ENCODE data around the gene DLGAP1.

The DLGAP1 gene

DNA sequence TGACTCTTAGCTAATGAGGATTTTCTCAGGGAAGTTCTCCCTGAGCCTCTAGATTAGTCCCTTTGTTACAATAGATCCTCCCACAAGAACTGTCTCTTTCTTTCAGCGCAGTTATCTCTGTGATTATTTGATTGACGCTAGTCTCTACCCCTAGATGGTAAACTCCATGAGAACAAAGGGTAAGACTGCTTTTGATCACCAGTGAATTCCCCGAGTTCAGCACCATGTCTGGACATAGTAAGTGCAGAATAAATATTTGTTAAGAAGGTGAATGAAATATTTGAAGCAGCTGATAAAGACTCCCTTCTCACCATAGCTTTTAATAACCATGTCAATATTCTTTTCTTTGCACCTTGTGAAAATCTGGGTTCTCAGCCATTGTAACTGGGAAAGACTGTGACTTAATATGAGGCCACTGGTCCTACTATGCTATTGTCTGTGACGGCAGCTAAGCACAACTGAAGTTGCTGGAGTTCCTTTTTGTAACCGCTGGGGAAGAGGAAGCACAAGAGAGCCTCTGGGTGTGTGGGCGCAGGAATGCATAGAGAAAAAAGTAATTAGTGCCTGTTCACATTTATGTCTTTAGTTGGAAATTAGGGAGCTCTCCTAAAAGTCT lies 790.4 kb downstream of the DLGAP1 start:
- TF ChIP-seq JUND (IDR thresholded peaks at IDR 0.05; ENCODE audit: low read depth) = no peak
- DNase-seq (ENCODE audit: low read depth in 1 of 2, low spot score in 1 of 2) = peak in 1 of 2 experiments; percentile 27
- in situ Hi-C loops (cut with HindIII; ENCODE audit: low pct_unique_long_range_greater_than_20kb, low sequenced_read_pairs) = no loop called here

DNA sequence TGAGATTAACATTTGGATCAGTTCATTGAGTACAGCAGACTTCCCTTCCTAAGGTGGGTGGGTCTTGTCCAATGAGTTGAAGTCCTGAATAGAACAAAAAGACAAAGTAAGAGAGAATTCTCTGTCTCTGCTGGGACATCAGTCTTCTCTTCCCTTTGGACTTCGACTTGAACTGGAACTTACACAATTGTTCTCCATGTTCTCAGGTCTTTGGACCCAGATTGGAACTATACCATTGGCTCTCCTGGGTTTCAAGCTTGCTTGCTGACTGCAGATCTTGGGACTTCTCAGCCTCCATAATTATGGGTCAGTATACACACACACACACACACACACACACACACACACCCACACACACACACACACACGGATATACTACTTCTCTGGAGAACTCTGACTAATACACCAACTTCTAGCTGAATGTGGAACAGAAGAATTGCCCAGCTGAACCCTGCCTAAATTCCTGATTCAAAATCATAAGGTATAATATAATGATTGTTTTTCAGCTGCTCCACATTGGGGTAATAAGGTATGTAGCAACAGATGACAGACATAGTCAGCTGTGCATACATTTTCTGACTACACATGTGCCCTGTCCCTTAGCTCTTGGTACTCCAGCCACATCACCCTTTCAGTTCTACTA lies 791.1 kb downstream of the DLGAP1 start:
- TF ChIP-seq JUND (IDR thresholded peaks at IDR 0.05; ENCODE audit: low read depth) = no peak
- no peak for DNase-seq (ENCODE audit: low read depth in 1 of 2, low spot score in 1 of 2)
- in situ Hi-C loops (cut with HindIII; ENCODE audit: low pct_unique_long_range_greater_than_20kb, low sequenced_read_pairs) = no loop called here

DNA sequence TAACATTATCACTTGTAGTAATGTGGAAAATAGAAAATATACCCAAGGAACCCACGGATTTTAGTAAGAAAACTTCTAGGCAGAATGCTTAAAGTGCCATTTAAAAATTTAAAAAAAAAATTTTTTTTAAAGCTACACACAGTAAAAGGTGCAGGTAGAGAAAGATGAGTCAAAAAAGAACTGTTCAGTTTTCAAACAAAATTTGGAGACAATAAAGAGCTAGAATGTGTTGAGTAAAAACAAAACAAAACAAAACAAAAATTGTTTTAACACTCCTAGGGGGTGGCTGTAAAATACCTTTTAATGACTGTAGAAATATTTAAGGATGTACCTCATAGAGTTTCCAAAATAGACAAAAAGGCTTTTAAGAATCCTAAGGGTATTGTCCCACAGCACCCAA lies 793.1 kb downstream of the DLGAP1 start:
- DNase-seq (ENCODE audit: low read depth in 1 of 2, low spot score in 1 of 2) = no peak
- in situ Hi-C loops (cut with HindIII; ENCODE audit: low pct_unique_long_range_greater_than_20kb, low sequenced_read_pairs) = no loop called here
- TF ChIP-seq JUND (IDR thresholded peaks at IDR 0.05; ENCODE audit: low read depth) = no peak

DNA sequence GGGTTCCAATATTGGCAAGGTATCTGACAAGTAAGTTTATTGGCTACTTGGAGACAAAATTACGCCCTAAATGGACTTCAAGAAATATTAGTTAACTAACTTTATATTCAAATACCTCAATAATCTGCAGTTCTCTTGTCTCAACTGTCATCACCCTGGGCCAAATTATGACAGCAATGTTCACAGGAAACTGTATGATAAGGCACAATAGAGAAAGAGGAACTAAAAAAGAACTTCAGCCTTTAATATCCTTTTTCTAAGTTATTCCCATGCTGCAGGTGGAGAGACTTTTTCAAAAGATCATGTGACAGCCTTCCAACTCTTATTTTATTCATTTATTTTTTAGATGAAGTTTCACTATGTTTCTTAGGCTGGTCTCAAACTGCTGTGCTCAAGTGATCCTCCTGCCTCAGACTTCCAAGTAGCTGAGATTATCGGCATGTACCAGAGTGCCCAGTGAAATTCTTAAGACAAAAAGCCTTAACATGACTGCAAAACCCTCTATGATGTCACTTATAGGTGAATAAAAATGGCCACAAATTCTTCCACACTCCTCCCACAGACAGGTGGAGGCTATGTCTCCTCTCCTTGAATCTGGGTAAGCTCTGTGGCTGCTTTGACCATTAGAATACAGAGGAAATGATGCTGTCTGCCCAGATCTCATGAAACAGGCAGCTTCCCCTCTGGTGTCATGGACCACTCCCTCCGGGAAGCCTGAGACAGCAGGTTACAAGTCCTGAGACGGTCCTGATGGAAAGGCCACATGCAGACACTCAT lies 794.2 kb downstream of the DLGAP1 start:
- DNase-seq (ENCODE audit: low read depth in 1 of 2, low spot score in 1 of 2) = no peak
- no peak for TF ChIP-seq JUND (IDR thresholded peaks at IDR 0.05; ENCODE audit: low read depth)
- in situ Hi-C loops (cut with HindIII; ENCODE audit: low pct_unique_long_range_greater_than_20kb, low sequenced_read_pairs) = no loop called here

DNA sequence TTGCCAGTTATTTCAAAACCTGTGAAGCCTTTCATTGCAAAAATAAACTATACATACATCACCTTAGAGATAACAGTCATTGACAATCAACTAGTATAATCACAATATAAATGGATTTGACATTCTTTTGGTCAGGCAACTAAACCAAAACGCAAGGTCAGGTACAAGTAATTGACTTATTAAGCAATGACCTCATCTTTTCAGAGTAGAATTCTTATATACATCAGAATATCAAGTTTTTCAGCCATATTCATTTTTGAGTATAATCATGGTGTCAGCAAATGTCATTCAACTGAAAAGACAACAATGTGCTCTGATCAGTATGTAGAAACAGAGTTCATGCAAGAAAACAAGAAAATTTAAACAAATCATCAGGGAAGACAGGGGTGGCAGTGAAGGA lies 796.6 kb downstream of the DLGAP1 start:
- in situ Hi-C loops (cut with HindIII; ENCODE audit: low pct_unique_long_range_greater_than_20kb, low sequenced_read_pairs) = no loop called here
- TF ChIP-seq JUND (IDR thresholded peaks at IDR 0.05; ENCODE audit: low read depth) = no peak
- DNase-seq (ENCODE audit: low read depth in 1 of 2, low spot score in 1 of 2) = no peak

- DNase-seq (ENCODE audit: low read depth in 1 of 2, low spot score in 1 of 2) = no peak
- in situ Hi-C loops (cut with HindIII; ENCODE audit: low pct_unique_long_range_greater_than_20kb, low sequenced_read_pairs) = no loop called here
- no peak for TF ChIP-seq JUND (IDR thresholded peaks at IDR 0.05; ENCODE audit: low read depth)
Measured at GRCh38 chr18:3655254-3656050, 799.7 kb downstream of the DLGAP1 start.

DNA sequence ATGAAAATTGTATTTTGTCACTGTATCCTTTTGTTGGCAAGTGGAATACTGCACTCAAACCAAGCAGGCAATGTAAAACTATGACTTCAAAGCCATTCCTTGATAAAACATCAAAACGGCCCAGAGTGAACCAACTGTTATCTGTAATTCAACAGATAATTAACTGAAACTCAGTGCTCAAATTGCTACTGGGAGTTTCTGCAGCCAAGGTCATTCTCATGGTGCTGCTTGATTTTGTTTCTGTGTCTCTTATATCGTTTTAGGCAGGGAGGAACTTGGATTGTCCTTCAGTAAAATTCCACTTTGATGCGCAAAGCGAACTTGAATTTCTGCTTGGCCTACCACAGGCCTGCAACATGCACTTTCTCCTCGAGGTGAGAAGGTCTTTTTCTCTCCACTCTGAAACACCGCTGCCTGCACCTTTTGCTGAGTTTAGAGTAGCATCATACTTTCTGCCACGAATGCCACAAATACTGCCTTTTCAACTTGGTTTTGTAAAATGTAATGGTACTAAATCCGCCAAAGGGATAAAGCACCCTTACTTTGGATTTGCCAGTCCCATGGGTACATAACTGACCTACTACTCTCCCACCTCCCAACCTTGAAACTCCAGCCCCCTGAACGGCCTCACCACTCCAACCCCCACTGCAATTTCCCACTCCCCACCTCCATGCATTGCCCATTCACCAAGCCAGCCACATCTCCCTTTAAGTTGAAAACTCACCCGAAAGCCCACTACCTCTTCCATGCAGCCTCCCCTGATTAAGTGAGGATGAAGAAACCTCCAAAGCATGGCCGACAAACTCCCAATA lies 800.5 kb downstream of the DLGAP1 start:
- no peak for TF ChIP-seq JUND (IDR thresholded peaks at IDR 0.05; ENCODE audit: low read depth)
- DNase-seq (ENCODE audit: low read depth in 1 of 2, low spot score in 1 of 2) = no peak
- in situ Hi-C loops (cut with HindIII; ENCODE audit: low pct_unique_long_range_greater_than_20kb, low sequenced_read_pairs) = no loop called here

GRCh38 chr18:3653851-3654441 lies 801.2 kb downstream of the DLGAP1 start:
- in situ Hi-C loops (cut with HindIII; ENCODE audit: low pct_unique_long_range_greater_than_20kb, low sequenced_read_pairs) = no loop called here
- TF ChIP-seq JUND (IDR thresholded peaks at IDR 0.05; ENCODE audit: low read depth) = no peak
- no peak for DNase-seq (ENCODE audit: low read depth in 1 of 2, low spot score in 1 of 2)

DNA sequence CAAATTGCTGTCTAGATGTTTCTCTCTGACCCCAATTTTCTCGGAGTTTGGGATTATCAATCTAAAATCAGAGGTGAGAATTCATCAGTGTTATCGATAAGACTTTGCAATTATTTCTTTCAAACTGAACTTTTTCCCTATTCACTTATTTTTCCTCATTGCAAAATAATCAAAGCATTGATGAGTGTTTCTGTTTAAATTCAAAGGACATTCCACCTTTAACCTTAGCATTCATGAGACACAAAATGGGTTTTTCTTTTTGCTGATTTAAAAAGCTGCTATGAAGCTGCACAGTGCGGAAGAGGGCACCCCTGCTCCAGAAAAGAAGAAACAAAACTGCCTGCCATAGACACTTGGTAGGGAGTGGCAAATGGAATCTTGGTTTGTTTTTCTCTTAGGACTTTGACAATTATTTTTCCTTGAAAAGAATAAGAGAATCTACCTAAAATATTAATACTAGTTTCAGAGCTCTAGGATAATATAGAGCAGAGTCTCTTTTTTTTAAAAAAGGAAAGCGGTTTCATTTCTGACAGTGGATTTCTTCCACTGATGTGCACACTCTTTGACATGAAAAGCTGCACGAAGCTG lies 801.8 kb downstream of the DLGAP1 start:
- TF ChIP-seq JUND (IDR thresholded peaks at IDR 0.05; ENCODE audit: low read depth) = no peak
- DNase-seq (ENCODE audit: low read depth in 1 of 2, low spot score in 1 of 2) = no peak
- in situ Hi-C loops (cut with HindIII; ENCODE audit: low pct_unique_long_range_greater_than_20kb, low sequenced_read_pairs) = no loop called here

- no peak for DNase-seq (ENCODE audit: low read depth in 1 of 2, low spot score in 1 of 2)
- no peak for TF ChIP-seq JUND (IDR thresholded peaks at IDR 0.05; ENCODE audit: low read depth)
- in situ Hi-C loops (cut with HindIII; ENCODE audit: low pct_unique_long_range_greater_than_20kb, low sequenced_read_pairs) = no loop called here
Measured at GRCh38 chr18:3652380-3653262, 802.5 kb downstream of the DLGAP1 start.

Measured in T47D (cell line).